GM19397 (cell line): ENCODE results near the gene PXMP4.

Source experiments
- ATAC-seq: cut with Tn5 transposase; IDR thresholded peaks from one replicate; pipeline ENCODE4 v1.9.1; 2021; ENCODE audit warnings: mild to moderate bottlenecking, moderate library complexity; ENCODE audit not compliant: unreplicated experiment

Gene PXMP4

DNA sequence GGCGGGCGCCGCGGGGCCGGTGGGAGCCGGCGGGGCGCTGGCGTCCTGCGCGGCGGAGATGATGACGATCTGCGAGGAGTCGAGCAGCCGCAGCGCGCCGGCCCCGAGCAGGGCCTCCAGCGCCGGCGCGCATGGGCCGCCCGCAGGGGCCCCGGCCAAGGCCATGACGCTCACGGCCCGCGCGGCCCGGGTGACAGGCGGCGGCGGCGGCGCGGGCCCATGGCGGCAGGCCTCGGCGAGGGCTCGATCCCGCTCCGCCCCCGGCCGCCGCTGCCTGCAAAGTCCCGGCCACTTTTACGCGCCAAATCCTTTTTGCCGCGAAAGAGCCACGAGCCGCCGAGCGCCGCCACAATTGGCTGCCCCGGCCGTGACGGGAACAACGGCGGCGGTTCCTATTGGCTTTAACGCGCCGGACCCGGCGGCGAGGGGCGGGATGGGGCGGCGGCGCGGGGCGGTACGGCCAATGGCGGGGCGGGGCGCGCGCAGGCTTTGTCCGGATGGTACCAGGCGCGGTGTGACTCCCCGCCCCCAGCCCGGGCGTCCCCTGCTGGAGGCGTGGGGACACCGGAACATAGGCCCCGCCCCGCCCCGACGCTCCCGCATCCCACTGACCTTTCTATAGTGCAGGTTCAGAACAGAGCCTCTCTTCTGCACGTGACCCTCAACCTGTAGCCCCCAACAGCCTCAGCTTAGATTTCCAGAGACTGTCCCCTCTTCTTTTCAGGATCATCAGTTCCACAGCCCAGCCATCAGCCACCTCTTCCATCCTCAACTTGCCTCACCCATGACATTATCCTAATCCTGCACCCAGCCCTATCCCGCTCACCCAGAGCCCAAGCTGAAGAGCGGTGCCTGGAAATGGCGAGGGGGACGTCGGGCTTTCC is 33.8 kb downstream of the PXMP4 start, which contains the start of gene E2F1:
Gene E2F1 (minus strand): TSS at position 286 of the 884 bp plus-strand sequence. CDS start 121 bp downstream, at position 165.
- peak; percentile 86 for ATAC-seq

DNA sequence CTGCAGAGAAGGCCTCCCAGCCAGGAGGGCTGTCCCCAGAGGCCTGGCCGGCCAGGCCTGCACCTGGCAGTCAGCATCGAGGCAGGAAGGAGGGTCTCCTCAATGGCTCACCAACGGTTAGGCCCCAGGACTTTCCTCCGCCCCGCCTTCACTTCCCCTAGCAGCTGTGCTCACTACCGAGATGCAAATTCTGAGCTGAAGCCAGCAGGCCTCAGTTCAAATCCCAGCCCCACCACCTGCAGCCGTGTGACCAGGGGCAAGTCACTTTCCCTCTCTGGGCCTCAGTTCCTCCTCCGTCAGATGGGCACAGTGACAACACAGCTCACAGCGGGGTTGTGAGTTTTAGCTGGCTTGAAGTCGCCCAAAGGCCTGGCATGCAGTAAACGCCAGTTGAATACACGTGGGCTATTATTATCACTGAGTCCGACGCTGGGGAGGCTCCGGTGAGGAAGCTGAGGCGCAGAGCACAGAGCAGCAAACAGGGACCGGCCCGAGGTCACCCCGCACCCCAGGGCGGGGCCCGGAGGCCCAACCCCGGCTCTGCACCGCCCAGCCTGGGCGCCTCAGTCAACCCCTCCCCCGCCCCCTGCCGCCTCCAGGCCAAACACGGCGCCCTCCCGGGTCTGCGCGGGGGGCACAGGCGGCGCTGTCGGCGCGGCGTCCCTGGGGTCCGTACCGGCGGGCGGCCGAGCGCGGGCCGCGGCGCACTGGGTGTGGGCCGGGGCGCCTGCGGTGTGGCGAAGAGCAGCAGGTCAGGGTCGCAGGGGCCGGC is 34.6 kb downstream of the PXMP4 start:
- ATAC-seq: peak; percentile 36

DNA sequence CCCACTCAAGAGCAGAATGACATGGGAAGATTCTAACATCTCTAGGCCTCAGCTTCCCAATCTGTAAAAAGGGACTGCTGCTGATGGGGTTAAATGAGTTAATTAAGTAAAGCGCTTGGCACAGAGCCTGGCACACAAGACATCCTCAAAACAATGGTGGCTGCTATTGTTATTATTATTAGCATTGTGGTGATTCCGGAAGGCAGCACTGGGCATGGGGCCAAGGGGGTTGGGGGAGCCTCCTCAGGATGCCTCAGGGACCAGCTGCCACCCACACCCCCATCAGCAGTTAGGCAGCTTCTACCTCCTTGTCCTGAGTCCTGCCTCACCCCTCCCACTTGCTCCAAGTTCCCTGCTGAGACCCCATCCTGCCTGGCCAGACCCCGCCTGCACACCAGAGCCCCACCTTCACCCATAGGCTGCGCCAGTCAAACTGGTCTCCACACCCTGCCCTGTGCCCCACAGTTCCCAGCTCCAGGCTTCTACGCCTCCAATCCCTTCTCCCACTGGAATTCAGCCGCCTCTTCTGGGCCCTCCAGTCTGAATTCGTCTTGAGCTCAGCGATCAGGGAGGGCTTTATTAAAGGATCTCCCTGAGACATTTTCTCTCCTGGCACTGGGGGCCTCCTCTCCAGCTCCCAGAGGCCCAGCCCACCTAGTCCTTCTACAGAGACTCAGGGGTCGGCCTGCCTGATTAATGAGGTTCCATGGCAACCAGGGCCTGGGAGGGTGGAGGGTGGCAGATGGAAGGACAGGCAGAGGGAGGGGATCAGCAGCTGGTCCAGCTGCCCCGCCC is 35.4 kb downstream of the PXMP4 start:
- no peak for ATAC-seq

DNA sequence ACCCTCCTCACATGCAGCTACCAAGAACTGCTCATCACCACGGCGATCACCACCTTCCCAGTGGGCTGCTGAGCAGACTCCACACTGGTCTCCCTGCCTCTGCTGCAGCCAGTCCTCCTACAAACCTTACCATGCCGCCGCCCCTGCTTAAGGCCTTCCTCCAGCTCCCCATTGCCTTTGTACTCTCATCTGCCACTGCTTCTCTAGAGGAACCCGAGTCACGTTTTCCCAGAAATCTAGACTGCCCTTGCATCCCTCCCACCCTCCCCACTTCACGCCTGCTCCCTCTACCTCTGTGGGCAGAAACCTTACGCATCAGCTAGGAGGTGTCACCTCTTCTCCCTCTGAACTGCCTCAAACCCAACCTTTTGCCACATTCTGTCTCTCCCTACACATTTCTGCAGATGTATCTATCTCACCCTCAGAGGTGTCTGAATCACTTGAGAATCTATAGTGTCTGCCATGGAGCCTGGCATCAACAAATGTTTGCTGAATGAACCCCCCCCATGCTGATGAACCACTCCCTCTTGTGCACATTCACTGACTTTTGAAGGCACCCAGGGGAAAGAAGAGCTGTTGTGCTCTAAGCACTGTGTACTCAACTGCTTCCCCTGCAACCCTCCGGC is 38.3 kb downstream of the PXMP4 start:
- no peak for ATAC-seq

DNA sequence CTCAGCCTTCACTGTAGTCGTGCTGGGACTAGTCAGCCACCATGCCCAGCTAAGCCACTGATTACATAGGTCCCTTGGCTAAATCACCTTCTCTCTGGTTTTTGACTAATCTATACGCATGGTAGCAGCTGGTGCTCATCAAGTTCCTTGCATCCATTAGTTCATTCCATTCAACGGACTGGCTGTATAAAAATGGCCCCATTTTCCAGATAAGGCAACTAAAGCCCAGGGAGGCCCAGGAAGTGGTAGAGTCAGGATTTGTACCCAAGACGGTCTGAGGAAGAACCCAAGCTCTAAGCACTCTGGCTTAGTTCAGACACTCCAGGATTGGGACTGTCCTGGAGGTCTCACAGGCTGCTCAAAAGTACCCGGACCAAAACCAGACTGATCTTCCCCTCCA is 38.8 kb downstream of the PXMP4 start:
- no peak for ATAC-seq

DNA sequence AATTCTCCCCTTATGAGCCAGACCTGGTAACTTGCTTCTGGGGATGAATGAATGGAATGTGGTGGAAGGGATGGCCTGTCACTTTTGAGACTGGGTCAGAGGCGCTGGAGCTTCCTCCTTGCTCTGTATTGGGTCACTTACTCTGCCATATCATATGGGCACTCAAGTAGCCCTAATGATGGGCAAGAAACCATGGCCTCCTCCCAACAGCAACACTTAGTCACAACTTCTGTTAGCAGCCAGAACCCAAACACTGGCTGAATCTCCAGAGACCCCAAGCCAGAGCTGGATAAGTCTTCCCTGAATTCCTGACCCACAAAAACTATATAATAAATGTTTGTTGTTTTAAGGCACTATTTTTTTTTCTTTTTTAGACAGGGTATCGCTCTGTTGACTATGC is 39.4 kb downstream of the PXMP4 start:
- ATAC-seq: no peak

DNA sequence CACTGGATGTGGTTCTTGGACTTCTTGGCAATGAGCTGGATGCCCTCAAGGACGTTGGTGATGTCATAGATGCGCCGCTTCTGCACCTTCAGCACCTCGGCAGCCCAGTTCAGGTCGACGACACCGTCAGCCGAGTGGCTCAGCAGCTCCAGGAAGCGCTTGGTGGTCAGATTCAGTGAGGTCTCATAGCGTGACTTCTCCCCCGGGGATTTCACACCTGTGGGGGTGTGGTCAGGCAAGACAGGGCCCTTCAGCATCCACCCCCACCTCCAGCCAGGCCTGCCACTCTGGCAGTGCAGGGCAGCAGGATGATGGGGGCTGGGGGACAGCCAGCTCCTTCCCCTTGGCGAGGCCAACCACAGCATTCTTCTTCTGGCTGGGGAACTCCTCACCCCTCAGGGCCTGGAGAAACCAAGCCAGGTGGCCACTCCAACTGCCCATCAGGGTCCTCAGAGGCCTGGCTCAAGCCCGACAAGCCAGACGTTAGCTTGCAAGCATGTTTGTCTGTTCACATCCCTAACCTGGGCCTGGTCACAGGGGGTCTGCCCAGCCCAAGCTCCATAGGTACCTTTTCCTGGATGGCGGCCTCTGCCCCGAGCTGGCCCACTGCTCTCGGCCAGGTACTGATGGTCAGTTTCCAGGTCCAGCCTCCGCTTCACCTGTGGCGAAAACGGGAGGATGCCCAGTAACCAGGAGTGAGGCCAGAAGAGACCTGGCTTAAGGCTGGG is 40.2 kb downstream of the PXMP4 start:
- peak; percentile 48 for ATAC-seq

DNA sequence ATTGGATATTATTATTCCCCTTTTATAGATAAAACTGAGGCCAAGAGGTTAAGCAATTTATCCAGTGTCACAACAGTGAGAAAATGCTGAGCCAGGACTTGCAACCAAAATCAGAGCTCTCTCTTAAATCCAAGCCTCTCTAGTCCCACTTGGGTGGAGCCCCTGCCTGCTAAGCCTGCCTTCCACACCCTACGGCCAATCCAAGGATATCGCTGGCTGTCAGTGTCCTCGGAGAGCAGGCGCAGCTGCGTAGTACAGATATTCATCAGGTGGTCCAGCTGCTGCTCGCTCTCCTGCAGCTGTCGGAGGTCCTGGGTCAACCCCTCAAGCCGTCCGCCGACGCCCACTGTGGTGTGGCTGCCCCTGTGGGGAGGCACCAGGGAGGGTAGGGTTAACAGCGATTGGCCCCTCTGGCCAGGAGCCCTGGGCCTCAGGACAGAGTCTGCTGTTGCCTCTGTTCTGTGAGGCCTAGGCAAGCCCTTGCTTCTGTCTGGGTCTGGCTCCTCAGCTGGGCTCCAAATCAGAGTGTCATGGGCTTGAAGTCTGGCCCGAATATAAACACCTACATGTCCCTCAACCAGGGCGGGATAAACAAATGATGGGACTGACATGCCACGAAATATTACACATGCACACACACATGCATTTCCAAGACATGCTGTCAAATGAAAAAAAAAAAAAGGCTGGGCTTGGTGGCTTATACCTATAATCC is 42.0 kb downstream of the PXMP4 start:
- ATAC-seq: no peak

DNA sequence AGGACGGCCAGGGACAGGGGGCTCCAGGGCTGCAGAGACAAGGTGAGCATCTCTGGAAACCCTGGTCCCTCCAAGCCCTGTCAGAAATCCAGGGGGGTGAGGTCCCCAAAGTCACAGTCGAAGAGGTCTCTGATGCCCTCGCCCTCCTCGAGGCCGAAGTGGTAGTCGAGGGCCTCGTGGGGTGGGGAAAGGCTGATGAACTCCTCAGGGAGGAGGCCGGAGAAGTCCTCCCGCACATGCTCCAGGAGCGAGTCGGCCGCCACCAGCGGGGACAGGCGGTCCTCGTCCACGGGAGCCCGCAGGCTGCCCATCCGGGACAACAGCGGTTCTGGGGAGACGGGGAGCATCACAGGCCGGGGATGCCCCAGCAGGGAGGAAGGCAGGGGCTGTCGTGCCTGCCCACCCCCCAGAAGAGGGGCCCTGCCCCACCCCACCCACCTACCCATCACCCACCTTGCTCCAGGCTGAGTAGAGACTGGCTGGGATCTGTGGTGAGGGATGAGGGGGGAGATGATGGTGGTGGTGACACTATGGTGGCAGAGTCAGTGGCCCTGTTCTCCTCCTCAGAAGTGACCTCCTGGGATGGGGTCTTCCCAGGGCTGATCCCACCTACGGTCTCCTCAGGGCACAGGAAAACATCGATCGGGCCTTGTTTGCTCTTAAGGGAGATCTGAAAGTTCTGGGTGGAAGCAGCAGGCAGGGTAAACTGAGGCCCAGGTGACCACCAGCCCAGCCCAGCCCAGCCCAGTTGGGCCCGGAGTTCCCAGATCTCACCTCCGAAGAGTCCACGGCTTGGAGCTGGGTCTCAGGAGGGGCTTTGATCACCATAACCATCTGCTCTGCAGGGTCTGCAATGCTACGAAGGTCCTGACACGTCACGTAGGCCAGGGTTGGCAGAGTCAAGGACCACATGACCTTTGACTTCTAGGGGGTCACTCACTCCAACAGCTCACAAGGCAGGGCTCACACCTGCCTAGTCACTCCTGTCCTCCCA is 43.2 kb downstream of the PXMP4 start:
- no peak for ATAC-seq

DNA sequence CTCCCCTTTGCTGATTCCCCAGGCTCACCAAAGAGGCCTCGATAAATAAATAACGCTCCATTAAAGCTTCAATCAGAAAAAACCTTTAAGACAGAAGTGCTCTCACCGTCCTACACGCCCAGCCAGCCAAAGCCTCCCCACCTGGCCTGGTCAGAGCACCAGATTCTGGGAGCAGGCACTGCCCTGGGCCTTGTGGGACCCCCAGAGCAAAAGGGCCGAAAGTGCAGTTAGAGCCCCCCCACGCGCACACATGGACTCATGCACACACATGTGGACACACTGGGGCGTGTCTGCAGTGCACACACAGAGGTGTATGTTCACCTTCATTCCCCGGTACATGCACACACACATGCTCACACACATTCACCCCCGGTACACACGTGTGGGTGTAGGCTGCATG is 44.0 kb downstream of the PXMP4 start:
- no peak for ATAC-seq

DNA sequence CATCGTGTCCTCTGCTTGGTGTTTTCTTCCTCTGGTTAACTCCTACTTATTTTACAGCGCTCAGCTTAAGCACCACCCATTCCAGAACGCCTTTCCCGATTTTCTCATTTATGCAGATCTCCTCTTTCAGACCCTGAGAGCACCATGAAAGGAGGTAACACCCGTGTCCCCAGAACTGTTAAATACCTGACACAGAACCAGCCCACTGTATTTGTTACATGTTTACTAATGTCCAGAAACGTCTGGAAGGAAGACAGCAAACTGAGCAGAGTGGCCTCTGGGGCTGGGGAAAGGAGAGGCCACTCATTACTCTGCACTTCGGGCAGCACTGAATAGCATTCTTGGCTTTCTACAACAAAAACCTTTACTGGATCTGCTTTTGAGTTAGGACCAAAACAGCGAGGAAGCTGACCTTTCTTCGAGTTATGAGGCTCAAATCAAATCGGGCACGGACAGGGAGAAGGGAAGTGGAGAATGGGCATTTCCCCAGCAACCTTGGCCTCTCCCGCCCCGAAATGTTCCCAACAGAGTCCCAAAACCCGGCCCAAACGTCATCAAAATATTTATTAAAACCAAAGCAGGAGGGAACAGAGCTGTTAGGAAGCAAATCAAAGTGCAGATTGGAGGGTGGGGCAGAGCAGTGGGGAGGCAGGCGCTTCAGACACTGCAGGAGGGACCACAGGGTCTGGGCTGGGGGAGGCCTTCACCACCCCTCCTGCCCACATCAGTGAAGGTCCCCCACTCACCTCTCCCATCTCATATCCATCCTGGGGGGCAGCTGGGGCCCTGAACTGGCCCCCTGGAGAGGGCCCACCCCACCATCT is 44.8 kb downstream of the PXMP4 start:
- ATAC-seq: no peak

DNA sequence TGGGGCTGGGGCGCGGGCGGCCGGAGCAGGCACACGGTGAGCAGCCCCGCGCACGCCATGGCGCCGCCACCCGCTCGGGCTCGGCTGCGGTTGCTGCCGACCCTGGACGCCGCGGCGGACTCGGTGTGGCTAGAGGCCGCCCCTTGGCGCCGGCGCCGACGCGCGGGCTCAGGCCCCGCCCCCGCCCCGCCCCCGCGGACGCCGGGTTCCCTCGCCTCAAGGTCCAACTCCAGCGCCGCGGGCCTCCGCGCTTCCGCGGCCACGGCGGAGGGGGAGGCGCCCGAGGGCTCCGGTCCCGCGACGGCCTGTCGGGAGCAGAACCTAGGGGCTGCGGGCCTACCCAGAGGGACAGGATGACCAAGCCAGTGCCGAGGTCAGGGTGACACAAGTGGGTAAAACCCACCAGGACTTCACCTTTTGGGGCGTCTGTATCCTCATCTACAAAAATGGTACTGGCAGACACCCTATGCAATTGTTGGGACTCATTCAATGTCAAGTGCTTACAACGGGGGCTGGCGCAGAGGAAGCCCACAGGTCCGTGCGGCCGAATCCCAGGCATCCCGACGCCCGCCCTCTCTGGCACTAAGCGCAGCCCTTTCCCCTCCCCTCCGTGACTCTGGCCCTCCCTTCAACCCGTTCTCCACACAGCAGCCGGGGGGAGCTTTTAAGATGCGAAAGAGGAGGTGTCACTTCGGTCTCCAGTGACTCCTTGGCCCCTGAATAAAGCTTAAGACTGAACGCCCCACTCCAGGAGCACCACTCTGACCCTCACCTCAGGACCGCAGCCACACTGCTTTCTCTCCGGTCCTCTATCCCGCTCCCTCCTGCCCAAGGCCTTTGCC is 45.6 kb downstream of the PXMP4 start, which contains the start of gene NECAB3:
Gene NECAB3 (minus strand): TSS at position 135 of the 842 bp plus-strand sequence. CDS start 76 bp downstream, at position 59.
- peak; percentile 60 for ATAC-seq

DNA sequence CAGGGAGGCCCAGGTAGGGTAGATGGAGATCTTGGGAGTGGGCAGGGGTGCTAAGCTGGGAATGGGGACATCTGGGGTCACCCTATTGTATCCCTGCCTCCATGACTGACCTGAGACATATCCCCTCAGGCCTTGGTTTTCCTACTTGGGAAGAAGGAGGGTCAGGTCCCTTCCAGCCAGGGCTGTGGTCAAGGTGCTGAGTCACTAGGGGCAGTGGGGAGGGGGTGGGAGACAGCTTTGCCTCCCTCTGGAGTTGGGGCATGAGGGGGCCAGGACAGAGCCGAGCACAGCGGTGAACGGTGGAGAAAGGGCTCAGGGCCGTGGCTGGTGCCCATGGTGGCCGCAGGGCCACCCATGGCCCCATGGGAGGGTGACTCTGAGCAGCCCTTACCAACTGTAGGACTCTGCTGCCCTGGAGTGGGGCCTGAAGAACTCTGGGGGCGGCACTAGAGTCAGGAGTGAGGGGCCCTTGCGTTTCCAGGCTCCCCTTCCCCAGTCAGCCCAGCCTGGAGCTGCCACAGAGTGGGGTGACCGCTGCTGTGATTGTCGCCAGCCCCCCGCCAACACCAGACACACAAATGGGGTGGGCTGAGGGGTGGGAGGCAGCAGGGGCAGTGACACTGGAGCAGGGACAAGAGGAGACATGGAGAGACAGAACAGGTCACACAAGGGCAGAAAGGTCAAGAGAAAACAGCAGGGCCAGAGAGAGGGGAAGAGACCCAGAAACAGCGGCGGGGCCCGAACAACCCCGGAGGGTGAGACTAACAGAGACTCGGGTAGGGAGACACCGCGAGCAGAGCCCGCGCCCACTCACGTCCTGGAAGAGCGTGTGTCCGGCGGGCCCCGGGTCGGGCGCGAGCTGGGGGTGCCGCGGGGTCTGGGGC is 46.5 kb downstream of the PXMP4 start:
- ATAC-seq: no peak

DNA sequence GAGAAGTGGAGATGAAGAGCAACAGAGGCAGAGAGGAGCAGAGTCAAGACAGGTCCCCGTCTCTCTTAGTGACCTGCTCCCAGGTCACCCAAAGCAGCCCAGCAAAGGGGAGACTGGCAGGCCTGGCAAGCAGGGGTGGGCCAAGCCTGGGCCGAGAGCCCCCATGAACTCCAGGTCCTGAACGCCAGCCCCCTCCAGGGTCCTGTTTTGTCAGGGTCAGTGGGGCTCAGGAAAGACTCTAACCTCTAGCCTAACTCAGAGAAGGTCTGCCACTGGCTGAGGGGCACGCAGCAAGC is 47.0 kb downstream of the PXMP4 start:
- no peak for ATAC-seq

DNA sequence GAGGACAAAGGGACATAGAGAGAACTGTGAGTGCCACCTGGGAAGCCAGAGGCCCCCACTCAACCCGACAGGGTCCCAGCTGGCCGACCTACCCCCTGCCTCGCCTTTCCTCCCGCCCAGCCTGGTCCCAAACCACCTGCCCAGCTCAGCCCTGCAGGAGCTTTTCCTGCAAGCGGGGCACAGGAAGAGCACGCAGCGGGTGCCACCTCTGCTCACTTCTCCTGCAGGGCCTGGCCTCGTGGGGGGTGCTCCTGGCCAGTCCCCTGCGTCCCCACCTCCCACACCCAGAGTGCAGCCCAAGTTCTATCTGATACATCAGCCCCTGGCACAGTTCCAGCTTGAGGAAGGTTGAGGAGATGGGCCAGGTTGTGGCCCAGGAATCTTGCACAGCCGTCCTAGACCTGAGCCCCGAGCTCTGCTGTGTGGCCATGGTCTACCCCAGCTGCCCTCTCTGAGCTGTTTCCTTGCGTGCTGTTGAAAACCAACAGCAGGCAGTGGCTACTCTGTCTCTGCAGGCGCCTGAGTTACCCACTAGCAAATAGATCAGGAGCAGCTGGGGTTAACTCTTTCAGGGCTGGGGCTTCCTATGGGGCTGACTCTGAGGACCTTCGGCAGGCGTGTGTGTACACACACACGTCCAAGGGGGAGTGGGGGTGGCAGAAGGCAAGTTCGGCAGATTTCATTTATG is 47.5 kb downstream of the PXMP4 start:
- no peak for ATAC-seq
